GM12864 (cell line): Measurements from ENCODE around the gene MAEA.

Experiments
- DNase-seq: peaks from one replicate; pipeline ENCODE4 v3.0.0-alpha.2; 2011; ENCODE audit warnings: low read depth
- H3K4me3 ChIP-seq: 2 replicates; pipeline ENCODE4 v1.5.1; 2011; ENCODE audit warnings: mild to moderate bottlenecking, low read depth, low read length, control low read depth
- TF ChIP-seq, protein P1 (sequence below): IDR thresholded peaks from 2 replicates; pipeline ENCODE4 v1.5.1; 2011; ENCODE audit warnings: low read depth, mild to moderate bottlenecking, moderate library complexity, low read length, control low read depth, inconsistent platforms; ENCODE audit errors: missing control alignments

Gene MAEA

DNA sequence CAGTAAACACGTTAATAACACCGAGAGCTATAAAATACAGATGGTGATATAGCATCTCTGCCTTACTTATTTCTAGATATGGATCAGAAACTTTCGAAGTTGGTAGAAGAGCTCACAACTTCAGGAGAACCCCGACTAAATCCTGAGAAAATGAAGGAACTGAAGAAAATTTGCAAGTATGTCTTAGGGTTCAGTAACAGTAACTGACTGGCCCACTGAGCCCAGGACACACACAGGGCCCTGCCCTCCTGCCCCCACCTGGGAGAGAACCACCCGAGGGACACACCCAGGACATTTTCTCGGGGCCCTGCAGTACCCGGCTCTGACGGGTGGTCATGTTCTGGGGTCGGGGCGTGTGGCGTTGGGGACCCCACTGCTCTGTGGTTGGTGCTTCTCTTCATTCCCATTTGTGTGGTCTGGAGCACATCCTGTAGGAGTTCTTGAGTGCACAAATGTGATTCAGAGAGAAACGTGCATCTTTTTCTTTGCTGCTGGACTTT lies 58.4 kb downstream of the MAEA start:
- peak overlapping the region; percentile 86 for H3K4me3 ChIP-seq
- TF ChIP-seq, protein P1, sequence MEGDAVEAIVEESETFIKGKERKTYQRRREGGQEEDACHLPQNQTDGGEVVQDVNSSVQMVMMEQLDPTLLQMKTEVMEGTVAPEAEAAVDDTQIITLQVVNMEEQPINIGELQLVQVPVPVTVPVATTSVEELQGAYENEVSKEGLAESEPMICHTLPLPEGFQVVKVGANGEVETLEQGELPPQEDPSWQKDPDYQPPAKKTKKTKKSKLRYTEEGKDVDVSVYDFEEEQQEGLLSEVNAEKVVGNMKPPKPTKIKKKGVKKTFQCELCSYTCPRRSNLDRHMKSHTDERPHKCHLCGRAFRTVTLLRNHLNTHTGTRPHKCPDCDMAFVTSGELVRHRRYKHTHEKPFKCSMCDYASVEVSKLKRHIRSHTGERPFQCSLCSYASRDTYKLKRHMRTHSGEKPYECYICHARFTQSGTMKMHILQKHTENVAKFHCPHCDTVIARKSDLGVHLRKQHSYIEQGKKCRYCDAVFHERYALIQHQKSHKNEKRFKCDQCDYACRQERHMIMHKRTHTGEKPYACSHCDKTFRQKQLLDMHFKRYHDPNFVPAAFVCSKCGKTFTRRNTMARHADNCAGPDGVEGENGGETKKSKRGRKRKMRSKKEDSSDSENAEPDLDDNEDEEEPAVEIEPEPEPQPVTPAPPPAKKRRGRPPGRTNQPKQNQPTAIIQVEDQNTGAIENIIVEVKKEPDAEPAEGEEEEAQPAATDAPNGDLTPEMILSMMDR: peak; percentile 1
- no peak for DNase-seq

- TF ChIP-seq, protein P1: no peak
- no peak for DNase-seq
- H3K4me3 ChIP-seq: no peak overlapping the region
Observed at GRCh38 chr4:1348746-1349145, 59.1 kb downstream of the MAEA start.

GRCh38 chr4:1349359-1350168 lies 59.9 kb downstream of the MAEA start:
- no peak overlapping the region for H3K4me3 ChIP-seq
- TF ChIP-seq, protein P1: no peak
- DNase-seq: no peak

DNA sequence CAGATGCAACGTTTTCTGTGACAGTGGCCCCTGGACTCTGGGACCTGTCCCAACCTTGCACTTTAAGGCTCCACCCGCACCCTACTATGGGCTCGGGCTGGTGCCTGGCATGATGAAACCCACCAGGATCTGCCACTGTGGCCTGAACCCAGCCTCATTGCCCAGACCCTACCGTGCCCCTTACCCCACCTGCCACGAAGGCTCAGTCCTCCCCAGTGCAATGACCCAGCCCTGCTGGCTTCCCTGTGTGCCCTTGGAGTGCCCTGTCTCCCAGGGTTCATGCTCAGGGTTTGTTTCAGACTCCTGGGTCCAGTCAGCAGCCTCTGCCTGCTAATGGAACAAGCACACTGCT lies 60.5 kb downstream of the MAEA start:
- H3K4me3 ChIP-seq: no peak overlapping the region
- TF ChIP-seq, protein P1: no peak
- DNase-seq: no peak

GRCh38 chr4:1351854-1352566 lies 62.3 kb downstream of the MAEA start:
- DNase-seq: peak; percentile 43
- TF ChIP-seq, protein P1: peak; percentile 98
- H3K4me3 ChIP-seq: no peak overlapping the region

GRCh38 chr4:1352567-1352900 lies 62.8 kb downstream of the MAEA start:
- TF ChIP-seq, protein P1: no peak
- H3K4me3 ChIP-seq: no peak overlapping the region
- no peak for DNase-seq
